HT-29 (cell line): ENCODE results near the gene APOC3. TPM values are rescaled to one million over a fixed set of nuclear protein-coding genes. Genes with fewer than 3 reads are reported as not detected.
"Not testable (repeated sequence)": the region's sequence is repeated elsewhere in the genome, so short reads cannot be mapped to it uniquely, and the experiment has no call there.

Experiments
- DNase-seq: peaks from one replicate; pipeline ENCODE4 v3.0.0-alpha.2; 2015; ENCODE audit warnings: low spot score
- total RNA-seq: library from RNA; depleted of rRNA; stranded (reverse); fragments of >200 nt; shearing (Covaris generic); gene quantifications from 2 replicates; pipeline ENCODE4 v1.2.3, GENCODE V29; 2014; rRNA removed

The APOC3 gene
- not detected in 2 replicates for total RNA-seq

DNA sequence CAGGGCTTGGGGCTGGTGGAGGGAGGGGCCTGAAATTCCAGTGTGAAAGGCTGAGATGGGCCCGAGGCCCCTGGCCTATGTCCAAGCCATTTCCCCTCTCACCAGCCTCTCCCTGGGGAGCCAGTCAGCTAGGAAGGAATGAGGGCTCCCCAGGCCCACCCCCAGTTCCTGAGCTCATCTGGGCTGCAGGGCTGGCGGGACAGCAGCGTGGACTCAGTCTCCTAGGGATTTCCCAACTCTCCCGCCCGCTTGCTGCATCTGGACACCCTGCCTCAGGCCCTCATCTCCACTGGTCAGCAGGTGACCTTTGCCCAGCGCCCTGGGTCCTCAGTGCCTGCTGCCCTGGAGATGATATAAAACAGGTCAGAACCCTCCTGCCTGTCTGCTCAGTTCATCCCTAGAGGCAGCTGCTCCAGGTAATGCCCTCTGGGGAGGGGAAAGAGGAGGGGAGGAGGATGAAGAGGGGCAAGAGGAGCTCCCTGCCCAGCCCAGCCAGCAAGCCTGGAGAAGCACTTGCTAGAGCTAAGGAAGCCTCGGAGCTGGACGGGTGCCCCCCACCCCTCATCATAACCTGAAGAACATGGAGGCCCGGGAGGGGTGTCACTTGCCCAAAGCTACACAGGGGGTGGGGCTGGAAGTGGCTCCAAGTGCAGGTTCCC lies at the start of gene APOC3:
TSS of gene APOC3 (plus strand) at position 383 of the 659 bp plus-strand sequence. CDS start 676 bp downstream, outside the sequence.
- DNase-seq, result no peak

DNA sequence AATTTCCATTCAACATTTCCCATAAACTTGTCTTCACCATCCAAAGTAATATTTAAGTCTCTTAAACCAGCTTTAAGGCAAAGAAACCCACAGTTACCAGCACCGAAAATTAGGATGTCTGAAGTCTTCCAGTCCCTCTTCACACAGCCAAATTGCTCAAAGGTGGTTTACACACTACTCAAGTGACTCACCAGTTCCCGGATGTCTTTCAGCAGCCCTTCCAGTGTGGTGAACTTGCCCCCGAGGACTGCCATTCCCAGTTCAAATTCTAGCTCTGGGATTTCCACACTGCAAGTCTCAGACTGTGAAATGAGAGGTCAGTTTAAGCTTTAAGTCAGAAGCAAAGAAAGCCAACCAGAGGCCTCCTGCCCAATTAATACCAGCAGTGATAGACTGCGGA lies 47.0 kb upstream of the APOC3 start:
- no peak for DNase-seq

- no peak for DNase-seq
Observed at GRCh38 chr11:116786326-116786725, 43.4 kb upstream of the APOC3 start.

DNA sequence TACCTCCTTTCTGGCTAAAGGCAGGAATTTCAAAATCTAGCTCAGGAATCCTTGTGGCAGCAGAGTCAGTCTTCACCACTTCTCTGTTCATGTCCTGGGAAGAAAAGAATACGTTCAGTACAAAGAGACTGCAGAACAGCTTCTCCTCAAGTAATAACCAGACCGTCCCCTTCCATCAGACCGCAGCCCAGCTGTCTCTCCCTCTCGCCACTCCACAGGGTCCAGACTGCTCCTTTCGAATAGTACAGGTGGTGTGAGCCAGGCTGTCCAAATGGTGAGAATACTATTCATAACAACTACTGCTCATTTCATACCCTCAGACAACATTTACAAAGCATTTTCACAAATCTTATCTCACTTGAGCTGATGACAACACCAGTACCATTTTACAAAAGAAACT lies 42.7 kb upstream of the APOC3 start:
- no peak for DNase-seq

GRCh38 chr11:116787436-116787785 lies 42.3 kb upstream of the APOC3 start:
- DNase-seq, result peak; percentile 22

GRCh38 chr11:116787786-116788486 lies 41.8 kb upstream of the APOC3 start, which contains the start of gene ZPR1:
TSS of gene ZPR1 (minus strand) at chr11:116788023. CDS start at chr11:116787990, 33 bp downstream.
- DNase-seq, result peak; percentile 82

GRCh38 chr11:116788534-116788933 lies 41.2 kb upstream of the APOC3 start:
- DNase-seq, result no peak

GRCh38 chr11:116788975-116789374 lies 40.7 kb upstream of the APOC3 start:
- no peak for DNase-seq

- no peak for DNase-seq
Observed at GRCh38 chr11:116790167-116791001, 39.3 kb upstream of the APOC3 start.

- peak; percentile 81 for DNase-seq
Observed at GRCh38 chr11:116791002-116791812, 38.5 kb upstream of the APOC3 start.

GRCh38 chr11:116791813-116792143 lies 37.9 kb upstream of the APOC3 start, which contains the start of gene APOA5:
TSS of gene APOA5 (minus strand) at chr11:116791879. CDS start at chr11:116791860, 19 bp downstream.
- no peak for DNase-seq

DNA sequence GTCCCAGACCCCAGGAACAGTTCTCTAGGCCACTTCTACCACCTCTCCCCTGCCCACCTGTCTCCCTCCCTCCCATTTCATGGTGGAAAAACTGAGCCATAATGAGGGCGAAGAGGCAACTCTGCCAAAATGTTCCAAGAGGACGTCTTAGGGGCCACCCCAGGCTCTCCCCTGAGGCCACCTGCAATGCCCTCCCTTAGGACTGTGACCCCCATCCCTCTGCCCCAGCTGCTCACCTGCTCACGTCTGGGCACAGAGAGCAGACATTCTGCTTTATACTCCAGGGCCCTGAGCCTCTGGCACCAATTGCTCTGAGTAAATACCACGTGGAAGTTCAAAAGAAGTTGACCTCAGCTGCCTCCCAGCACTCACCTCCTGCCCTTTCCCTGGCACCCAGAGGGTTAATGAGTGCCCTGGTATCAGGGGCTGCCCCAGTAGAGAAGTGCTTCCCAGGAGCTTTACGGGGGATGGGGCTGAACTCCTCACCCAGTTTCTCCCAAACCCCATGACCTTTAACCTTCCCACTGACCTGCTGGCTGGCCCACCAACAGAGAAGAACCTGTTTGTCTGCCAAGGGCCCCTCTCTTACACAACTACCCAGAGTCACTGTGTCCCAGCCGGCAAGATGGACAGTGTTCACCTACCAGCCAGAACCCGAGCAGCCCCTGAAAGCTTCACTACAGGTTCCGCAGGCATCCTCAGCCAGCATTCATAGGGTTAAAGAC lies 37.4 kb upstream of the APOC3 start:
- no peak for DNase-seq

DNA sequence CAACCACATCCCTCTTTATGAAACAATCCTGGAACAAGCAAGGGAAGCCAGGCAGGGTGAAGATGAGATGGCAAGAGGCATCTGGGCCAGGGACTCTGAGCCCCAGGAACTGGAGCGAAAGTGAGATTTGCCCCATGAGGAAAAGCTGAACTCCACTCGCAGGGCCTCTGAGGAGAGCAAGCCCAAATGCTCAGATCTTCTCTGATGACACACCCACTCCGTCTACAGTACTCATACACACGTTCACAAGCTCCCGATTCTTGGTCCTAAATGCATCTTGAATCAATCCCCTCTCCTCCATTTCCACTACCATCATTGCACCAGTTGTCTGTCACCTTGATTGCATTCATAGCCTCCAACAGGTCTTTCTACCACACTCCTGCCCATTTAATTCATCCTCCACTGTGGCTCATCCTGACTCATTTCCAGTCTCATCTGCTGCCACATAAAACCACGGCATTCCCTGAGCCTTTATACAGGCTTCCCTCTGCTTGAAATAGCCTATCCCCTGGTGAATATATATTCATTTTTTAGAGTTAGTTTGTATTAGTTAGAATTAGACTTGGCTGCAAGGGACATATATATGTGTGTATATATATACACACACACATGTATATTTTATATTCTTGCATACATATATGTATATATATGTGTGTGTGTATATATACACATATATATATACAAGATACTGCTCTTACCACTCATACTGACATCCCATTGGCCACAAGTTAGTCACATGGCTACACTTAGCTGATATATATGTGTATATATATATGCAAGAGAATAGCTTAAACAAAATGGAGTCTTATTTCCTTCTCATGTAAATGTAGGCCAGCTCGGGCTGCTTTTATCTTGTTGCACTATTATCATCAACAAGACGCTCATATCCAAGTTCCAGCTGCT lies 36.6 kb upstream of the APOC3 start:
- DNase-seq, result no peak

- DNase-seq, result peak; percentile 50
Observed at GRCh38 chr11:116793772-116794097, 36.0 kb upstream of the APOC3 start.

DNA sequence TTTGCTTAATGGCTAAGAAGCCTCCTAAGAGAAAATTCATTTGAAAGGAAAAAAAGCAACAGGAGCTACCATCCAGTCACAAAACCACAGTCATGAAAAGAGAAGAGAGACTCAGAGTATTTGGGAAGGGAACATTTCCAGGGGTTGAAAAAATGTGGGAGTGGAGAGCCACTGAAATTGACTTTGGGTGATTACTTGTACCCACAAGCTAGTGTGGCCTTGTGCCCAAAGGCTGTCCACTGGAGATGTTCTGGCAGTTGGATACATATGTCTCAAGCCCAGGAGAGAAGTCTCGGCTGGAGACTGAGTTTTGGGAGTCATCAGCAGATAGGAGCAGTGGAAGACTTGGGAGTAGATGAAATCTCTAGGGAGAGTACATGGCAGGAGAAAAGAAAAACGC lies 34.9 kb upstream of the APOC3 start:
- no peak for DNase-seq

- DNase-seq, result no peak
Observed at GRCh38 chr11:116796548-116796947, 33.2 kb upstream of the APOC3 start.

- DNase-seq, result no peak
Observed at GRCh38 chr11:116797816-116798215, 31.9 kb upstream of the APOC3 start.

- DNase-seq, result no peak
Observed at GRCh38 chr11:116798368-116798767, 31.3 kb upstream of the APOC3 start.

DNA sequence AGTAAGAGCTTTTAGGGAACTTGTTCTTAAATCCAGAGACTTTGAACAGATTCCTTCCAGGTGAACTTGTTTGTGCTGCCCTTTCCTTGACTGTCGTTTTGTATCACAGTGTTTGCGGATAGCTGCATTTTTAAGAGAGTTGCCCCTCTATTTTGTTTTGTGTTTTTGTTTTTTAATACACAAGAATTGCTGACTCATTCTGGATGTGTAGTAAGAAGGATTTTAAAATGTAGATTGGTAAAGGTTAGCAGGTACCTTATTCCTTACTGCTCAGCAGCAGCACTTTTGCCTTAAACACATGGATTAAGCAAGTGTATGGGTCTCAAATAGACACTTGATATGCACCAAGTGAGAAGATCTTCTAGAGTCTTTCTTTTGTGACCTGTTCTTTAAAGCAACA lies 29.1 kb upstream of the APOC3 start:
- no peak for DNase-seq

DNA sequence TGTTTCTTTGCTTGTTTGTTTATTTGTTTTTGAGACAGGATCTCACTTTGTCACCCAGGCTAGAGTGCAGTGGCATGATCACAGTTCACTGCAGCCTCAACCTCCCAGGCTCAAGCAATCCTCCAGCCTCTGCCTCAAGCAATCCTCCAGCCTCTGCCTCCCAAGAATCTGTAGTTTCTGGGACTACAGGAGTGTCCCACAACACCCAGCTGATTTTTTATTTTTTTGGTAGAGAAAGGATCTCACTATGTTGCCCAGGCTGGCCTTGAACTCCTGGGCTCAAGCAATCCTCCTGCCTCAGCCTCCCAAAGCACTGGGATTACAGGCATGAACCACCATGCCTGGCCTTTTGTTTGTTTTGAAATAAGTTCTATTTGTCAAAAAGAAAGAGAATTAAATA lies 28.0 kb upstream of the APOC3 start:
- DNase-seq, result not testable (repeated sequence)
